ENCODE results near the gene CATSPERZ. TPM values are rescaled to one million over a fixed set of nuclear protein-coding genes. Genes with fewer than 3 reads are reported as not detected.

CATSPERZ gene
- total and polyA plus RNA-seq, 2 of the 13 experiments (the other 11 are each of a cell fraction or from before 2014, with no cell fraction given) = 0.22 to 0.48 TPM

DNA sequence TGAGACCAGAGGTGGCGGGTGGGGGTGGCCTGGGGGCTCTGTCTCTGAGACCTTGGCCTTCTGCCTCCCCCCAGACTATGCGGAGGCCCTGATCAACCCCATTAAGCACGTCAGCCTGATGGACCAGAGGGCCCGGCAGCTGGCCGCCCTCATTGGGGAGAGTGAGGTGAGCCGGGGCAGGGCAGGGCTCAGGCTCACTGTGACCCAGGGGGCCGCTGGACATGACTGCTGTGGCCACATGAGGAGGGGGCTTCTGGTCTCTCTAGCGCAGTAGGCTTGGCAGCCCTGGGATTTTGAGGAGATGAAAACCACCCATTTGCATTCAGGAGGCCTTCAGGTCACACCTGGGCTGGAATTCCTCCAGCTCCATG lies 36.2 kb upstream of the CATSPERZ start:
- H3K36me3 ChIP-seq (replicated peaks in 1 of 2; ENCODE audit: control insufficient read depth in 1 of 2, insufficient read depth in 2 of 2, low read length in 2 of 2) = peaks cover 6 to 30% of the 10 kb centered on the region in 2 experiments; a peak in 4 of 5 replicates
- WGBS (ENCODE audit: low lambda C conversion rate) = 100% methylated on average over 3 of the region's 8 CpGs
- no peak for ATAC-seq
- in situ Hi-C loops (cut with HindIII; ENCODE audit: extremely low pct_ligation_motif_present, low pct_unique_long_range_greater_than_20kb) (no loop called here), intact Hi-C loops (cut with micrococcal nuclease; ENCODE audit: unreplicated experiment) (no loop called here)
- H3K4me3 ChIP-seq (replicated peaks in 1 of 3; ENCODE audit: insufficient read depth in 1 of 3, low read depth in 2 of 3, low read length in 3 of 3) = no peak overlapping the region
- peaks cover 4% of the 10 kb centered on the region for H3K79me2 ChIP-seq (ENCODE audit: insufficient read depth, low read length)
- ChIA-PET POLR2A (interaction anchor here (1.4 kb wide), 1 partner anchor 12 kb away, joined by 7 read pairs; no protein-coding TSS in a partner anchor), CTCF (ENCODE audit: low intra/inter-chr PET ratio, low total read pairs) (no interaction called here)
- TF ChIP-seq ZMYM2 (CRISPR knock-in tag; IDR thresholded peaks at IDR 0.05) = no peak
- TF ChIP-seq, protein P1, sequence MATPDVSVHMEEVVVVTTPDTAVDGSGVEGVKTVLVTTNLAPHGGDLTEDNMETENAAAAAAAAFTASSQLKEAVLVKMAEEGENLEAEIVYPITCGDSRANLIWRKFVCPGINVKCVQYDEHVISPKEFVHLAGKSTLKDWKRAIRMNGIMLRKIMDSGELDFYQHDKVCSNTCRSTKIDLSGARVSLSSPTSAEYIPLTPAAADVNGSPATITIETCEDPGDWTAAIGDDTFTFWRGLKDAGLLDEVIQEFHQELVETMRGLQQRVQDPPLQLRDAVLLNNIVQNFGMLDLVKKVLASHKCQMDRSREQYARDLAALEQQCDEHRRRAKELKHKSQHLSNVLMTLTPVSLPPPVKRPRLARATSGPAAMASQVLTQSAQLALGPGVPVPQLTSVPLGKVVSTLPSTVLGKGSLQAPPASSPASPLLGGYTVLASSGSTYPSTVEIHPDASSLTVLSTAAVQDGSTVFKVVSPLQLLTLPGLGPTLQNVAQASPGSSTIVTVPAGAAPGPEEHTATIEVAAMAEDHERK (CRISPR knock-in tag; IDR thresholded peaks at IDR 0.05; ENCODE audit: low read depth) = no peak
- TF ChIP-seq, protein P2, sequence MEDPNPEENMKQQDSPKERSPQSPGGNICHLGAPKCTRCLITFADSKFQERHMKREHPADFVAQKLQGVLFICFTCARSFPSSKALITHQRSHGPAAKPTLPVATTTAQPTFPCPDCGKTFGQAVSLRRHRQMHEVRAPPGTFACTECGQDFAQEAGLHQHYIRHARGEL (CRISPR knock-in tag; IDR thresholded peaks at IDR 0.05) = no peak
- no peak for TF ChIP-seq ZNF776 (CRISPR knock-in tag; IDR thresholded peaks at IDR 0.05)
- TF ChIP-seq, protein P3, sequence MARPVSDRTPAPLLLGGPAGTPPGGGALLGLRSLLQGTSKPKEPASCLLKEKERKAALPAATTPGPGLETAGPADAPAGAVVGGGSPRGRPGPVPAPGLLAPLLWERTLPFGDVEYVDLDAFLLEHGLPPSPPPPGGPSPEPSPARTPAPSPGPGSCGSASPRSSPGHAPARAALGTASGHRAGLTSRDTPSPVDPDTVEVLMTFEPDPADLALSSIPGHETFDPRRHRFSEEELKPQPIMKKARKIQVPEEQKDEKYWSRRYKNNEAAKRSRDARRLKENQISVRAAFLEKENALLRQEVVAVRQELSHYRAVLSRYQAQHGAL (CRISPR knock-in tag; IDR thresholded peaks at IDR 0.05; ENCODE audit: not compliant biosample characterization) = no peak
- TF ChIP-seq ZFP90 (CRISPR knock-in tag; IDR thresholded peaks at IDR 0.05; ENCODE audit: borderline replicate concordance) = no peak
- TF ChIP-seq, protein P4, sequence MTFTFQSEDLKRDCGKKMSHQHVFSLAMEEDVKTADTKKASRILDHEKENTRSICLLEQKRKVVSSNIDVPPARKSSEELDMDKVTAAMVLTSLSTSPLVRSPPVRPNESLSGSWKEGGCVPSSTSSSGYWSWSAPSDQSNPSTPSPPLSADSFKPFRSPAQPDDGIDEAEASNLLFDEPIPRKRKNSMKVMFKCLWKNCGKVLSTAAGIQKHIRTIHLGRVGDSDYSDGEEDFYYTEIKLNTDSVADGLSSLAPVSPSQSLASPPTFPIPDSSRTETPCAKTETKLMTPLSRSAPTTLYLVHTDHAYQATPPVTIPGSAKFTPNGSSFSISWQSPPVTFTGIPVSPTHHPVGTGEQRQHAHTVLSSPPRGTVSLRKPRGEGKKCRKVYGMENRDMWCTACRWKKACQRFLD (CRISPR knock-in tag; IDR thresholded peaks at IDR 0.05; ENCODE audit: borderline replicate concordance) = no peak
- no peak for TF ChIP-seq DNMT1 (CRISPR knock-in tag; IDR thresholded peaks at IDR 0.05)
- no peak for TF ChIP-seq MED1 (CRISPR knock-in tag; IDR thresholded peaks at IDR 0.05)
- no peak for TF ChIP-seq REPIN1 (CRISPR knock-in tag; IDR thresholded peaks at IDR 0.05; ENCODE audit: borderline replicate concordance, low read depth)
- no peak for TF ChIP-seq TOPORS (CRISPR knock-in tag; IDR thresholded peaks at IDR 0.05)
- TF ChIP-seq, protein P5, sequence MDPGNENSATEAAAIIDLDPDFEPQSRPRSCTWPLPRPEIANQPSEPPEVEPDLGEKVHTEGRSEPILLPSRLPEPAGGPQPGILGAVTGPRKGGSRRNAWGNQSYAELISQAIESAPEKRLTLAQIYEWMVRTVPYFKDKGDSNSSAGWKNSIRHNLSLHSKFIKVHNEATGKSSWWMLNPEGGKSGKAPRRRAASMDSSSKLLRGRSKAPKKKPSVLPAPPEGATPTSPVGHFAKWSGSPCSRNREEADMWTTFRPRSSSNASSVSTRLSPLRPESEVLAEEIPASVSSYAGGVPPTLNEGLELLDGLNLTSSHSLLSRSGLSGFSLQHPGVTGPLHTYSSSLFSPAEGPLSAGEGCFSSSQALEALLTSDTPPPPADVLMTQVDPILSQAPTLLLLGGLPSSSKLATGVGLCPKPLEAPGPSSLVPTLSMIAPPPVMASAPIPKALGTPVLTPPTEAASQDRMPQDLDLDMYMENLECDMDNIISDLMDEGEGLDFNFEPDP (CRISPR knock-in tag; conservative IDR thresholded peaks at IDR 0.05) = no peak
- no peak for TF ChIP-seq SALL1 (CRISPR knock-in tag; IDR thresholded peaks at IDR 0.05)
- no peak for TF ChIP-seq ZC3H13 (CRISPR knock-in tag; IDR thresholded peaks at IDR 0.05)
- H2AFZ ChIP-seq (ENCODE audit: low read length) = no peak overlapping the region
- BruUV-seq (replicated peaks) = no TSS peak
- no peak for FAIRE-seq
- no peak overlapping the region for H3K27ac ChIP-seq (ENCODE audit: extremely low read length, insufficient read depth, low read length)
- H3K27me3 ChIP-seq (ENCODE audit: control insufficient read depth in 1 of 2, insufficient read depth in 2 of 2, low read length in 2 of 2) = no peaks in the 10 kb centered on the region
- H3K9ac ChIP-seq (ENCODE audit: insufficient read depth, low read depth, low read length) = no peak overlapping the region
- no peak for DNase-seq (ENCODE audit: low spot score)
- no peaks in the 10 kb centered on the region for H4K20me1 ChIP-seq (ENCODE audit: insufficient read depth, low read length)
- H3K9me3 ChIP-seq (ENCODE audit: low read length) = no peaks in the 10 kb centered on the region
- H3K4me2 ChIP-seq (ENCODE audit: low read depth, low read length) = no peak overlapping the region
- peaks cover 14% of the 10 kb centered on the region for H3K4me1 ChIP-seq (ENCODE audit: insufficient read depth, low read length)

Measured in HepG2 (cell line).